SJSA1 (cell line): ENCODE results near the gene KIAA0930. TPM values are rescaled to one million over a fixed set of nuclear protein-coding genes. Genes with fewer than 3 reads are reported as not detected.

Experiments
- DNase-seq, 2 experiments: peaks; one replicate each; pipeline ENCODE4 v3.0.0-alpha.2; 2015 to 2020; ENCODE audit warnings: low spot score in 2 of 2, low read depth in 1 of 2
- H3K27ac ChIP-seq: fragments of 250-450 bp; sonication (Bioruptor Pico); 2 replicates; pipeline ENCODE4 v1.5.1; 2020; ENCODE audit warnings: mild to moderate bottlenecking, moderate library complexity
- H3K27me3 ChIP-seq: fragments of 250-450 bp; sonication (Bioruptor Pico); replicated peaks from 2 replicates; pipeline ENCODE4 v1.5.1; 2020; ENCODE audit warnings: mild to moderate bottlenecking, moderate library complexity
- H3K36me3 ChIP-seq: fragments of 250-450 bp; sonication (Bioruptor Pico); 2 replicates; pipeline ENCODE4 v1.5.1; 2020; ENCODE audit warnings: mild to moderate bottlenecking
- H3K4me1 ChIP-seq: fragments of 250-450 bp; sonication (Bioruptor Pico); replicated peaks from 2 replicates; pipeline ENCODE4 v1.6.1; 2021; ENCODE audit warnings: mild to moderate bottlenecking
- H3K4me3 ChIP-seq: fragments of 250-450 bp; sonication (Bioruptor Pico); 2 replicates; pipeline ENCODE4 v1.5.1; 2020; ENCODE audit warnings: mild to moderate bottlenecking
- H3K9me3 ChIP-seq: fragments of 250-450 bp; sonication (Bioruptor Pico); replicated peaks from 2 replicates; pipeline ENCODE4 v1.5.1; 2020; ENCODE audit warnings: mild to moderate bottlenecking
- total RNA-seq: library from RNA; depleted of rRNA; stranded (reverse); fragments of >200 nt; shearing (Covaris generic); gene quantifications from 2 replicates; pipeline ENCODE4 v1.2.3, GENCODE V29; 2014

Gene KIAA0930
- total RNA-seq, 1 experiment from 2014 or later = 192 TPM

DNA sequence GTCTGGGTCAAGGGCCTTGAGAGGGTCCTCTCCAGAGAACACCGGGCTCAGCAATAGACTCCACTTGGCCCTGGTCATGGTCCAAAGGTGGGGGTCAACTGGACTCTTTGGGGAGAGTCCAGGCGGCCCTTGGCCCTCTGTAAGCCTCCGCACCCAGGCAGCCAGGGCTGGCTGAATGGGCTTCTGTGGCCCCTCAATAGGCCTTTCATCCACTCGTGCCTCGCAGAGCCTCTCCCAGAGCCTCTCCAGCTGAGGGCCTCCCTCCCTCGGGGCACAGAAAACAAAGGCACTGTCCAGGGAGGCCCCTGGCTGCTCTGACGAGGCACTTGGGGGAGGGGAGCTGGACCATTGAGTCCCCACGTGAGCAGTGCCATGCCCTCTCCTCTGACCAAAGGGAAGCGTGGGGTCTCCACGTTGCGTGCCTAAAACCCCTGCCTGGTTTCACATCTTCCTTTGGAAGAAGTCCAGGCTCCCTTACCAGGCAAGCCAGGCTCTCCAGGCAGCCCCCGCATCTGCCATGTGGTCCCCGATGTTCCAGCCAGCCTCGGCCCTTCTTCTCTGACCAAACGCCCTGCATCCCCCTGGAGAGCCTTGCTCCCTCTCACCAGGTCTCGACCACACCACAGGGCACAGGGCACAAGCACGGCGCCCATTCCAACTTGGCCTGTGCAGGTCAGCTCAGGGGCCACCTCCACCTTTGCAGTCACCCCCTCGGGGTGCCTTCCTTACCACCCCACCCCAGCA, 15.5 kb downstream of the KIAA0930 start:
- peak in 1 of 2 experiments; percentile 48 for DNase-seq
- no peak overlapping the region for H3K4me3 ChIP-seq
- peaks cover 7% of the 10 kb centered on the region; the same call in 1 of the 2 replicates for H3K36me3 ChIP-seq
- peaks cover 44% of the 10 kb centered on the region for H3K4me1 ChIP-seq
- no peaks in the 10 kb centered on the region for H3K9me3 ChIP-seq
- no peak overlapping the region for H3K27ac ChIP-seq
- H3K27me3 ChIP-seq = no peaks in the 10 kb centered on the region

DNA sequence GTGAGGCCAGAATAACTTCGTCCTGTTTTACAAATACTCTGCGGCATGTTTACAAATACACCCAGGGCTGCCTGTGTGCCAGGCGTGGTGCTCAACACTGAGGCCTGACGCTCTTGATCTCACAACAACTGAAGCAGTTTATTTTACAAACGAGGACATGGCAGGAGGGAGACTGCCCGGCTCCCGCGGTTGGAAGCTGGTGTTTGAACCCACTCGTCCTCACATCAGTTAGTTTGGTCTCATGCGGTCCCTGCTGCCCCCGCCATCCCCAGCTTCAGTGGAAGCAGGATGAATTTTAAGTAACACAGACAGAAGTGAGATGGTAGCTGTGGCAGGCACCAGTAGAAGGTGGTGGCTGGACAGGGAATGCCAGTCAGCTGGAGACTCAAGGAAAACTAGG, 16.4 kb downstream of the KIAA0930 start:
- no peaks in the 10 kb centered on the region for H3K9me3 ChIP-seq
- DNase-seq = no peak
- H3K27me3 ChIP-seq = no peaks in the 10 kb centered on the region
- H3K4me1 ChIP-seq = peaks cover 44% of the 10 kb centered on the region
- H3K4me3 ChIP-seq = no peak overlapping the region
- no peak overlapping the region for H3K27ac ChIP-seq
- peaks cover 7% of the 10 kb centered on the region; the same call in 1 of the 2 replicates for H3K36me3 ChIP-seq

GRCh38 chr22:45223304-45224117, 17.2 kb downstream of the KIAA0930 start:
- no peak overlapping the region for H3K4me3 ChIP-seq
- DNase-seq = no peak
- H3K36me3 ChIP-seq = peaks cover 7% of the 10 kb centered on the region; the same call in 1 of the 2 replicates
- H3K27ac ChIP-seq = no peak overlapping the region
- no peaks in the 10 kb centered on the region for H3K27me3 ChIP-seq
- peaks cover 44% of the 10 kb centered on the region for H3K4me1 ChIP-seq
- H3K9me3 ChIP-seq = no peaks in the 10 kb centered on the region

- Histone ChIP-seq H3K4me1 (peaks cover 39% of the 10 kb centered on the region), H3K4me3 (no peak overlapping the region), H3K36me3 (0 out of 2 replicates have a peak, but pooled peaks cover 2% of the 10 kb centered on the region), H3K27me3 (no peaks in the 10 kb centered on the region), H3K9me3 (no peaks in the 10 kb centered on the region), H3K27ac (no peak overlapping the region)
- DNase-seq = no peak
Measured at GRCh38 chr22:45221201-45221600, 19.5 kb downstream of the KIAA0930 start.

DNA sequence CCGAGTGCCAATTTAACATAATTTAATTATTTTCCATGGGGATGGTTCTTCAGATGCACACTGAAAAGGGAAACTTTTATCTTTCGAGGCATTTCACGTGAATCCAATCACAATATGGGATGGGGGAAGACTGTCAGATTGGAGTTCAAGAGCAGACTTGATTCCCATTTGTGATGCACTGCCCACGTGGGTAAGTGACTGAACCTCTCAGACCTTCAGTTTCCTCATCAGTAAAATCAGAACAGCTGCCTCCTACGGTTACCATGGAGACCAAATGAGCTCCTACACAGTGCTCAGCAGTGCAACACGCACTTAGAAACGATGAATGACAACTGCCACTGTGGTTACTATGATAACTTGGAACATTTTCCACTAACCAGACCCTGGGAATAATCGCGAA, 21.7 kb downstream of the KIAA0930 start:
- H3K27ac ChIP-seq = no peak overlapping the region
- DNase-seq = no peak
- H3K9me3 ChIP-seq = no peaks in the 10 kb centered on the region
- H3K36me3 ChIP-seq = no peaks in the 10 kb centered on the region
- no peaks in the 10 kb centered on the region for H3K27me3 ChIP-seq
- peaks cover 19% of the 10 kb centered on the region for H3K4me1 ChIP-seq
- no peak overlapping the region for H3K4me3 ChIP-seq

DNA sequence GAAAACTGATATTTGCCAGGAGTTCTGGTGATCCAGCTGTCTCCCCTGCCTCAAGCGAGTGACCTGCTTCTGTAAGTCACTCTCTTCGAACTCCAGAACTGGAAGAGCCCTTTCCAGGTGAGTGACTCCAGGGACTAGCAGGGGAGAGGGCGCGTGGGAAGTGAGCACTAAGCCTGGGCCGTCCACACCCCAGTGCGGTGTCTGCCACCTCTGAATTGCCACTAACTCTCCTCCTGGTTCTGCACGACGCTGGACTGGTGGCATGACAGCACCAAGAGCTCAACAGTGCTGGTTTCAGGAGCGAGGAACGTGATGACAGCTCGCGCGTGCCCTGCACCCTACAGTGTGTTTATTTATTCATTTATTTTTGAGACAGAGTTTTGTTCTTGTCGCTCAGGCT, 22.9 kb downstream of the KIAA0930 start:
- H3K27ac ChIP-seq = no peak overlapping the region
- H3K9me3 ChIP-seq = no peaks in the 10 kb centered on the region
- H3K27me3 ChIP-seq = no peaks in the 10 kb centered on the region
- no peak overlapping the region for H3K4me3 ChIP-seq
- DNase-seq = no peak
- H3K4me1 ChIP-seq = peaks cover 21% of the 10 kb centered on the region
- no peaks in the 10 kb centered on the region for H3K36me3 ChIP-seq

- H3K9me3 ChIP-seq = no peaks in the 10 kb centered on the region
- H3K27me3 ChIP-seq = no peaks in the 10 kb centered on the region
- no peak overlapping the region for H3K4me3 ChIP-seq
- H3K36me3 ChIP-seq = no peaks in the 10 kb centered on the region
- peaks cover 21% of the 10 kb centered on the region for H3K4me1 ChIP-seq
- no peak overlapping the region for H3K27ac ChIP-seq
- no peak for DNase-seq
Measured at GRCh38 chr22:45217345-45217744, 23.3 kb downstream of the KIAA0930 start.

- Histone ChIP-seq H3K27ac (no peak overlapping the region), H3K4me3 (no peak overlapping the region), H3K27me3 (no peaks in the 10 kb centered on the region), H3K9me3 (no peaks in the 10 kb centered on the region), H3K4me1 (peaks cover 29% of the 10 kb centered on the region), H3K36me3 (peaks cover 3% of the 10 kb centered on the region; the same call in 1 of the 2 replicates)
- no peak for DNase-seq
Measured at GRCh38 chr22:45216133-45217003, 24.3 kb downstream of the KIAA0930 start.

GRCh38 chr22:45212992-45213751, 27.5 kb downstream of the KIAA0930 start:
- peak overlapping the region; percentile 37 for H3K4me3 ChIP-seq
- no peaks in the 10 kb centered on the region for H3K27me3 ChIP-seq
- peak overlapping the region; percentile 11; the same call in 1 of the 2 replicates for H3K27ac ChIP-seq
- H3K4me1 ChIP-seq = peaks cover 61% of the 10 kb centered on the region
- H3K36me3 ChIP-seq = peaks cover 34% of the 10 kb centered on the region
- DNase-seq = peak; percentile 48 to 66
- no peaks in the 10 kb centered on the region for H3K9me3 ChIP-seq

DNA sequence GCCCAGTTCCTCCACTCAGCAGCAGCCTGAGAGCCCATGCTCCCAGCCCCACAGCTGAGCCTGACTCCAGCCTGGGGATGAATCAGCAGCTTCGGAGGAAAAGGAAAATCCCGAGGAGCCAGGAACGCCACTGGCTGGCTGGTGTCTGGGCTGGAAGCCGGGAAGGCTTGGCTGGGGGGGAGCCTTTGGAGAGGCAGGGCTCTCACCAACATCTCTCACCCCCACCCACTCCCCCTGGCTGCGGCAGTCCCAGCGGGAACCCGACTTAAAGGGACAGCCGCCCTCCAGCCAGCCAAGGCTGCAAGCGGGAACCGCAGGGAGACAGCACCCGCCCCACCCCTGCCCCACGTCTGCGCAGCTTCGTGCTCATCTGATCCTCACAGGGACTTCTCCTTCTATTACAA, 28.4 kb downstream of the KIAA0930 start:
- Histone ChIP-seq H3K27me3 (no peaks in the 10 kb centered on the region), H3K4me3 (peak overlapping the region; percentile 37), H3K4me1 (peaks cover 68% of the 10 kb centered on the region), H3K27ac (peak overlapping the region; percentile 40), H3K36me3 (peaks cover 42% of the 10 kb centered on the region), H3K9me3 (no peaks in the 10 kb centered on the region)
- DNase-seq = peak; percentile 94 to 97

DNA sequence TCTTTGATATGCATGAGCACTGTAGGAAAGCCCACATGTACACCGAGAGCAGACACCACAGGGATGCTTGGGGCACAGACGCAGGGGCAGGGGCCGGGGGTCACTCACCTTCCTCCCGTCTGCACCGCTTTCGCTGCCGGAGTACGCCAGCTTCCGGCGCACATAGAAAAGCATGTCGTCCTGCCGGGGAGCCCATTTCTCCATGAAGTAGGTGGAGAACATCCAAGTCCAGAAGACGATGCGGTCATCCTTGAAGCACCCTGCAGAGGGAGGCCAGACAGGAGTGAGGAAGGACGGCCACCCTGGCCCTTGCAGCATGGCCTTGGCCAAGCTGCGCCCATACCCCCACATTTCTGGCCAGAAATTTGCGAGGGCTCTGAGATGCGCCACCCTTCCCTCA, 28.8 kb downstream of the KIAA0930 start:
- Histone ChIP-seq H3K27me3 (no peaks in the 10 kb centered on the region), H3K4me1 (peaks cover 68% of the 10 kb centered on the region), H3K36me3 (peaks cover 46% of the 10 kb centered on the region), H3K9me3 (no peaks in the 10 kb centered on the region), H3K4me3 (peak overlapping the region; percentile 37), H3K27ac (peak overlapping the region; percentile 40)
- DNase-seq = no peak

GRCh38 chr22:45211435-45211834, 29.3 kb downstream of the KIAA0930 start:
- Histone ChIP-seq H3K9me3 (no peaks in the 10 kb centered on the region), H3K4me1 (peaks cover 66% of the 10 kb centered on the region), H3K36me3 (peaks cover 46% of the 10 kb centered on the region), H3K27ac (peak overlapping the region; percentile 40), H3K27me3 (no peaks in the 10 kb centered on the region), H3K4me3 (peak overlapping the region; percentile 37)
- DNase-seq = no peak

GRCh38 chr22:45210991-45211390, 29.7 kb downstream of the KIAA0930 start:
- H3K36me3 ChIP-seq = peaks cover 50% of the 10 kb centered on the region
- no peak for DNase-seq
- H3K27ac ChIP-seq = peak overlapping the region; percentile 40
- H3K9me3 ChIP-seq = no peaks in the 10 kb centered on the region
- no peaks in the 10 kb centered on the region for H3K27me3 ChIP-seq
- peak overlapping the region; percentile 37 for H3K4me3 ChIP-seq
- H3K4me1 ChIP-seq = peaks cover 62% of the 10 kb centered on the region
